ENCODE measurements around the gene CD200.

Gene CD200

GRCh38 chr3:112315791-112316190 is 17.2 kb upstream of the CD200 start:
- peaks cover 9% of the 10 kb centered on the region for H3K9me3 Mint-ChIP-seq
- peaks cover 9% of the 10 kb centered on the region for H3K27me3 Mint-ChIP-seq (ENCODE audit: low read depth)
- no peak overlapping the region for H3K4me3 Mint-ChIP-seq
- H3K4me1 Mint-ChIP-seq (ENCODE audit: low read depth), result peaks cover 2% of the 10 kb centered on the region
- peaks cover 2% of the 10 kb centered on the region for H3K36me3 Mint-ChIP-seq (ENCODE audit: low read depth)
- H3K27ac Mint-ChIP-seq, result no peak overlapping the region

- H3K36me3 Mint-ChIP-seq (ENCODE audit: low read depth), result no peaks in the 10 kb centered on the region
- H3K27ac Mint-ChIP-seq, result no peak overlapping the region
- no peak overlapping the region for H3K4me3 Mint-ChIP-seq
- H3K9me3 Mint-ChIP-seq, result peaks cover 5% of the 10 kb centered on the region
- peaks cover 10% of the 10 kb centered on the region for H3K27me3 Mint-ChIP-seq (ENCODE audit: low read depth)
- H3K4me1 Mint-ChIP-seq (ENCODE audit: low read depth), result peaks cover 2% of the 10 kb centered on the region
These were observed 13.3 kb upstream of the CD200 start for GRCh38 chr3:112319516-112320276.

GRCh38 chr3:112320691-112321090 is 12.3 kb upstream of the CD200 start:
- Mint-ChIP-seq H3K4me1 (ENCODE audit: low read depth) (peaks cover 2% of the 10 kb centered on the region), H3K27ac (no peak overlapping the region), H3K4me3 (no peak overlapping the region), H3K27me3 (ENCODE audit: low read depth) (peaks cover 10% of the 10 kb centered on the region), H3K9me3 (peaks cover 5% of the 10 kb centered on the region), H3K36me3 (ENCODE audit: low read depth) (no peaks in the 10 kb centered on the region)

GRCh38 chr3:112321867-112322652 is 10.9 kb upstream of the CD200 start:
- no peak overlapping the region for H3K4me3 Mint-ChIP-seq
- H3K27ac Mint-ChIP-seq, result no peak overlapping the region
- no peaks in the 10 kb centered on the region for H3K36me3 Mint-ChIP-seq (ENCODE audit: low read depth)
- H3K4me1 Mint-ChIP-seq (ENCODE audit: low read depth), result peaks cover 4% of the 10 kb centered on the region
- peaks cover 15% of the 10 kb centered on the region for H3K27me3 Mint-ChIP-seq (ENCODE audit: low read depth)
- no peaks in the 10 kb centered on the region for H3K9me3 Mint-ChIP-seq

- H3K9me3 Mint-ChIP-seq, result no peaks in the 10 kb centered on the region
- H3K4me1 Mint-ChIP-seq (ENCODE audit: low read depth), result peaks cover 3% of the 10 kb centered on the region
- no peak overlapping the region for H3K27ac Mint-ChIP-seq
- H3K4me3 Mint-ChIP-seq, result no peak overlapping the region
- peaks cover 9% of the 10 kb centered on the region for H3K27me3 Mint-ChIP-seq (ENCODE audit: low read depth)
- no peaks in the 10 kb centered on the region for H3K36me3 Mint-ChIP-seq (ENCODE audit: low read depth)
These were observed 5.5 kb upstream of the CD200 start for GRCh38 chr3:112327371-112327951.

- Mint-ChIP-seq H3K27me3 (ENCODE audit: low read depth) (peaks cover 2% of the 10 kb centered on the region), H3K4me1 (ENCODE audit: low read depth) (peaks cover 29% of the 10 kb centered on the region), H3K9me3 (no peaks in the 10 kb centered on the region), H3K27ac (no peak overlapping the region), H3K4me3 (peak overlapping the region; percentile 83), H3K36me3 (ENCODE audit: low read depth) (peaks cover 3% of the 10 kb centered on the region)
These were observed 1.1 kb upstream of the CD200 start for GRCh38 chr3:112331851-112332250.

- Mint-ChIP-seq H3K36me3 (ENCODE audit: low read depth) (peaks cover 4% of the 10 kb centered on the region), H3K4me1 (ENCODE audit: low read depth) (peaks cover 43% of the 10 kb centered on the region), H3K9me3 (no peaks in the 10 kb centered on the region), H3K27me3 (ENCODE audit: low read depth) (no peaks in the 10 kb centered on the region), H3K27ac (peak overlapping the region; percentile 84), H3K4me3 (peak overlapping the region; percentile 83)
These were observed 693 bp downstream of the CD200 start for GRCh38 chr3:112333381-112334317.

GRCh38 chr3:112334691-112335433 is 1.9 kb downstream of the CD200 start:
- H3K36me3 Mint-ChIP-seq (ENCODE audit: low read depth), result peaks cover 10% of the 10 kb centered on the region
- H3K4me1 Mint-ChIP-seq (ENCODE audit: low read depth), result peaks cover 48% of the 10 kb centered on the region
- H3K4me3 Mint-ChIP-seq, result peak overlapping the region; percentile 83
- peak overlapping the region; percentile 84 for H3K27ac Mint-ChIP-seq
- H3K27me3 Mint-ChIP-seq (ENCODE audit: low read depth), result no peaks in the 10 kb centered on the region
- no peaks in the 10 kb centered on the region for H3K9me3 Mint-ChIP-seq

GRCh38 chr3:112335434-112335781 is 2.5 kb downstream of the CD200 start:
- Mint-ChIP-seq H3K27ac (peak overlapping the region; percentile 23), H3K9me3 (no peaks in the 10 kb centered on the region), H3K4me3 (peak overlapping the region; percentile 26), H3K4me1 (ENCODE audit: low read depth) (peaks cover 48% of the 10 kb centered on the region), H3K36me3 (ENCODE audit: low read depth) (peaks cover 10% of the 10 kb centered on the region), H3K27me3 (ENCODE audit: low read depth) (no peaks in the 10 kb centered on the region)

GRCh38 chr3:112338021-112338726 is 5.2 kb downstream of the CD200 start:
- no peak overlapping the region for H3K27ac Mint-ChIP-seq
- peaks cover 57% of the 10 kb centered on the region for H3K4me1 Mint-ChIP-seq (ENCODE audit: low read depth)

GRCh38 chr3:112338727-112339056 is 5.7 kb downstream of the CD200 start:
- peaks cover 23% of the 10 kb centered on the region for H3K36me3 Mint-ChIP-seq (ENCODE audit: low read depth)
- H3K27ac Mint-ChIP-seq, result no peak overlapping the region
- H3K4me3 Mint-ChIP-seq, result no peak overlapping the region
- peaks cover 4% of the 10 kb centered on the region for H3K9me3 Mint-ChIP-seq
- H3K4me1 Mint-ChIP-seq (ENCODE audit: low read depth), result peaks cover 55% of the 10 kb centered on the region
- H3K27me3 Mint-ChIP-seq (ENCODE audit: low read depth), result no peaks in the 10 kb centered on the region

More at GRCh38 chr3:112338021-112338726, 5.2 kb downstream of the CD200 start:
- H3K4me3 Mint-ChIP-seq, result no peak overlapping the region
- H3K9me3 Mint-ChIP-seq, result peaks cover 3% of the 10 kb centered on the region
- peaks cover 21% of the 10 kb centered on the region for H3K36me3 Mint-ChIP-seq (ENCODE audit: low read depth)
- no peaks in the 10 kb centered on the region for H3K27me3 Mint-ChIP-seq (ENCODE audit: low read depth)

- Mint-ChIP-seq H3K9me3 (peaks cover 7% of the 10 kb centered on the region), H3K4me1 (ENCODE audit: low read depth) (peaks cover 51% of the 10 kb centered on the region), H3K36me3 (ENCODE audit: low read depth) (peaks cover 25% of the 10 kb centered on the region), H3K27me3 (ENCODE audit: low read depth) (no peaks in the 10 kb centered on the region), H3K4me3 (no peak overlapping the region), H3K27ac (no peak overlapping the region)
These were observed 6.2 kb downstream of the CD200 start for GRCh38 chr3:112339134-112339533.

GRCh38 chr3:112339609-112340008 is 6.7 kb downstream of the CD200 start:
- peaks cover 29% of the 10 kb centered on the region for H3K36me3 Mint-ChIP-seq (ENCODE audit: low read depth)
- H3K27me3 Mint-ChIP-seq (ENCODE audit: low read depth), result no peaks in the 10 kb centered on the region
- no peak overlapping the region for H3K27ac Mint-ChIP-seq
- no peak overlapping the region for H3K4me3 Mint-ChIP-seq
- H3K9me3 Mint-ChIP-seq, result peaks cover 7% of the 10 kb centered on the region
- H3K4me1 Mint-ChIP-seq (ENCODE audit: low read depth), result peaks cover 49% of the 10 kb centered on the region

All from T-helper 1 cell treated with Interleukin-12 subunit alpha and Interleukin-12 subunit beta and Interleukin-4 antibody, amounts not matched to agents 30 μg/mL and 1 μg/mL, for 36 hours (primary cell).